ENCODE measurements around the gene CEP95.
"Not testable (repeated sequence)": the region's sequence is repeated elsewhere in the genome, so short reads cannot be mapped to it uniquely, and the experiment has no call there.

CEP95 gene

GRCh38 chr17:64466019-64466735, 40.6 kb upstream of the CEP95 start:
- H4K20me1 ChIP-seq (ENCODE audit: insufficient read depth, low read length): no peaks in the 10 kb centered on the region
- H3K27ac ChIP-seq (ENCODE audit: low read length): no peak overlapping the region
- no peaks in the 10 kb centered on the region for H3K4me1 ChIP-seq (ENCODE audit: low read length)
- H2AFZ ChIP-seq (ENCODE audit: low read depth, low read length): no peak overlapping the region
- H3K9me3 ChIP-seq (ENCODE audit: insufficient read depth, low read length): no peaks in the 10 kb centered on the region
- H3K4me2 ChIP-seq (ENCODE audit: low read length): no peak overlapping the region
- no peaks in the 10 kb centered on the region for H3K27me3 ChIP-seq (ENCODE audit: low read depth, low read length)
- H3K4me3 ChIP-seq (ENCODE audit: low read length): no peak overlapping the region
- H3K9ac ChIP-seq (ENCODE audit: low read length): no peak overlapping the region
- H3K36me3 ChIP-seq (replicated peaks; ENCODE audit: low read depth, low read length): no peaks in the 10 kb centered on the region
- TF ChIP-seq, protein P1, sequence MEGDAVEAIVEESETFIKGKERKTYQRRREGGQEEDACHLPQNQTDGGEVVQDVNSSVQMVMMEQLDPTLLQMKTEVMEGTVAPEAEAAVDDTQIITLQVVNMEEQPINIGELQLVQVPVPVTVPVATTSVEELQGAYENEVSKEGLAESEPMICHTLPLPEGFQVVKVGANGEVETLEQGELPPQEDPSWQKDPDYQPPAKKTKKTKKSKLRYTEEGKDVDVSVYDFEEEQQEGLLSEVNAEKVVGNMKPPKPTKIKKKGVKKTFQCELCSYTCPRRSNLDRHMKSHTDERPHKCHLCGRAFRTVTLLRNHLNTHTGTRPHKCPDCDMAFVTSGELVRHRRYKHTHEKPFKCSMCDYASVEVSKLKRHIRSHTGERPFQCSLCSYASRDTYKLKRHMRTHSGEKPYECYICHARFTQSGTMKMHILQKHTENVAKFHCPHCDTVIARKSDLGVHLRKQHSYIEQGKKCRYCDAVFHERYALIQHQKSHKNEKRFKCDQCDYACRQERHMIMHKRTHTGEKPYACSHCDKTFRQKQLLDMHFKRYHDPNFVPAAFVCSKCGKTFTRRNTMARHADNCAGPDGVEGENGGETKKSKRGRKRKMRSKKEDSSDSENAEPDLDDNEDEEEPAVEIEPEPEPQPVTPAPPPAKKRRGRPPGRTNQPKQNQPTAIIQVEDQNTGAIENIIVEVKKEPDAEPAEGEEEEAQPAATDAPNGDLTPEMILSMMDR (IDR thresholded peaks at IDR 0.05; ENCODE audit: low read depth, low read length): no peak
- no peak for TF ChIP-seq EZH2phosphoT487 (IDR thresholded peaks at IDR 0.05; ENCODE audit: low read depth)
- H3K79me2 ChIP-seq (ENCODE audit: low read length): no peaks in the 10 kb centered on the region

- H3K27me3 ChIP-seq (ENCODE audit: low read depth, low read length); H3K4me3 ChIP-seq (ENCODE audit: low read length); H3K27ac ChIP-seq (ENCODE audit: low read length); H3K4me2 ChIP-seq (ENCODE audit: low read length); H4K20me1 ChIP-seq (ENCODE audit: insufficient read depth, low read length); H2AFZ ChIP-seq (ENCODE audit: low read depth, low read length); H3K4me1 ChIP-seq (ENCODE audit: low read length); H3K79me2 ChIP-seq (ENCODE audit: low read length); H3K9me3 ChIP-seq (ENCODE audit: insufficient read depth, low read length); H3K36me3 ChIP-seq (replicated peaks; ENCODE audit: low read depth, low read length); H3K9ac ChIP-seq (ENCODE audit: low read length): not testable (repeated sequence)
Measured at GRCh38 chr17:64466834-64467233, 39.9 kb upstream of the CEP95 start.

DNA sequence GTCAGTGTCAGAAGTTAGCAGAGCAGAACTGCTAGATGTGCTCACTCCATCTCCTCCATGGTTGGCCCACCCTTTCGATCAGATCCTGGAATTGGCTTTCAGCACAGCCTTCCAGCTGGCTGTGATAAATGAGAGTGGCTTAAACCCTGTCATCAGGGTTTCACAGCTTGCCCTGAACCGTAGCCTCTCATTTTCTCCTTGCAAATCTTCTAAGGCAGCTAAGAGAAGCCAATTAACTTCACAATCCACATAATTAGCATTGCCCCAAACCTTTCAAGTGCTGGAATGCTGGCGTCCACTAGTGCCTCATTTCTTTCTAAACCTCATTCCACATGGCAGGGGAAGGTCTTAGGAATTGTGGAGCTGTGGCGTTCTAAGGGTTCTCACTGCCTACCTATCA, 36.2 kb upstream of the CEP95 start:
- H3K4me1 ChIP-seq (ENCODE audit: low read length): no peaks in the 10 kb centered on the region
- no peaks in the 10 kb centered on the region for H3K9me3 ChIP-seq (ENCODE audit: insufficient read depth, low read length)
- no peak overlapping the region for H3K9ac ChIP-seq (ENCODE audit: low read length)
- no peak overlapping the region for H2AFZ ChIP-seq (ENCODE audit: low read depth, low read length)
- no peak overlapping the region for H3K27ac ChIP-seq (ENCODE audit: low read length)
- no peak overlapping the region for H3K4me2 ChIP-seq (ENCODE audit: low read length)
- TF ChIP-seq, protein P1 (IDR thresholded peaks at IDR 0.05; ENCODE audit: low read depth, low read length): no peak
- no peak for TF ChIP-seq EZH2phosphoT487 (IDR thresholded peaks at IDR 0.05; ENCODE audit: low read depth)
- no peak overlapping the region for H3K4me3 ChIP-seq (ENCODE audit: low read length)
- H3K36me3 ChIP-seq (replicated peaks; ENCODE audit: low read depth, low read length): no peaks in the 10 kb centered on the region
- H3K79me2 ChIP-seq (ENCODE audit: low read length): no peaks in the 10 kb centered on the region
- H4K20me1 ChIP-seq (ENCODE audit: insufficient read depth, low read length): no peaks in the 10 kb centered on the region
- no peaks in the 10 kb centered on the region for H3K27me3 ChIP-seq (ENCODE audit: low read depth, low read length)

DNA sequence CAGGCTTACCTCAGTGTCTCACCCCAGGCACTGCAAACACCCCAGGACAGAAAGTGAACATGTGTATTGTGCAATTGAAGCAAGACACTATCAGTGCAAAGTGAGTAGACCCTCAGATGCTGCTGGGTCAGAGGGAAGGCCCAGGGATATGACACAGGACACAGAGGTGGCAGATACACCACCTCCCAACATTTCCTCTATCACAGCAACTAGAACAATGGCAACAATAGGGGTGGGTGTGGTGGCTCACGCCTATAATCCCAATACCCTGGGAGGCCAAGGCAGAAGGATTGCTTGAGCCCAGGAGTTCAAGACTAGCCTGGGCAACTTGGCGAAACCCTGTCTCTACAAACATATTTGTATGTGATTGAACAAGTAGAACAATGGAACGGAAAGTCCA, 35.3 kb upstream of the CEP95 start:
- H3K4me2 ChIP-seq (ENCODE audit: low read length): no peak overlapping the region
- no peak overlapping the region for H2AFZ ChIP-seq (ENCODE audit: low read depth, low read length)
- H3K27me3 ChIP-seq (ENCODE audit: low read depth, low read length): no peaks in the 10 kb centered on the region
- no peaks in the 10 kb centered on the region for H3K4me1 ChIP-seq (ENCODE audit: low read length)
- H4K20me1 ChIP-seq (ENCODE audit: insufficient read depth, low read length): no peaks in the 10 kb centered on the region
- no peak overlapping the region for H3K9ac ChIP-seq (ENCODE audit: low read length)
- no peaks in the 10 kb centered on the region for H3K36me3 ChIP-seq (replicated peaks; ENCODE audit: low read depth, low read length)
- no peak overlapping the region for H3K27ac ChIP-seq (ENCODE audit: low read length)
- H3K9me3 ChIP-seq (ENCODE audit: insufficient read depth, low read length): no peaks in the 10 kb centered on the region
- TF ChIP-seq, protein P1 (IDR thresholded peaks at IDR 0.05; ENCODE audit: low read depth, low read length): no peak
- no peaks in the 10 kb centered on the region for H3K79me2 ChIP-seq (ENCODE audit: low read length)
- H3K4me3 ChIP-seq (ENCODE audit: low read length): no peak overlapping the region
